Panc1 (cell line): ENCODE results near the gene EEF1A2. TPM values are rescaled to one million over a fixed set of nuclear protein-coding genes. Genes with fewer than 3 reads are reported as not detected.
"Not testable (repeated sequence)": the region's sequence is repeated elsewhere in the genome, so short reads cannot be mapped to it uniquely, and the experiment has no call there.

Experiments
- ATAC-seq: fragments of 200-7000 bp; cut with Tn5 transposase; 2 replicates; pipeline ENCODE4 v1.9.1; 2020; ENCODE audit warnings: mild to moderate bottlenecking, moderate library complexity
- BruUV-seq: library from RNA; stranded (reverse); fragments of 400-500 nt; replicated peaks from 2 replicates; lab custom pipeline; 2021; lab: Mats Ljungman, UMichigan
- CTCF ChIA-PET: fragments of 300-600 bp; sonication (Branson Sonifier 250); formaldehyde crosslinking; loops from one replicate; lab custom pipeline; 2022; ENCODE audit warnings: antibody characterized with exemption; lab: Charles Lee
- POLR2A ChIA-PET: fragments of 300-600 bp; sonication (Branson Sonifier 250); formaldehyde crosslinking; loops from one replicate; lab custom pipeline; 2022; ENCODE audit warnings: antibody characterized with exemption; lab: Charles Lee
- DNase-seq: peaks from one replicate; pipeline ENCODE4 v3.0.0-alpha.2; 2010; ENCODE audit warnings: low read depth, low spot score
- H3K27ac ChIP-seq: 2 replicates; pipeline ENCODE4 v1.5.1; 2011; ENCODE audit warnings: mild to moderate bottlenecking, low read length, inconsistent platforms
- H3K27me3 ChIP-seq: fragments of 200-500 bp; sonication (Bioruptor generic); 2 replicates; pipeline ENCODE4 v1.6.0; 2014; ENCODE audit warnings: low read length, inconsistent platforms; ENCODE audit not compliant: control insufficient read depth, insufficient read depth
- H3K36me3 ChIP-seq: fragments of 200-500 bp; sonication (Bioruptor generic); 2 replicates; pipeline ENCODE4 v1.5.1; 2014; ENCODE audit warnings: inconsistent platforms, mild to moderate bottlenecking, low read length, moderate library complexity; ENCODE audit not compliant: control insufficient read depth, insufficient read depth
- H3K4me1 ChIP-seq: 2 replicates; pipeline ENCODE4 v1.5.1; 2011; ENCODE audit warnings: inconsistent platforms, mild to moderate bottlenecking, low read length, moderate library complexity; ENCODE audit not compliant: control insufficient read depth, insufficient read depth
- H3K4me3 ChIP-seq, 2 experiments: 2 replicates each; pipeline ENCODE4 v1.5.1; 2011 to 2012; ENCODE audit warnings: low read depth in 2 of 2, low read length in 2 of 2, mild to moderate bottlenecking in 2 of 2, inconsistent platforms in 1 of 2, moderate library complexity in 1 of 2
- H3K9me3 ChIP-seq: fragments of 200-500 bp; sonication (Bioruptor generic); 2 replicates; pipeline ENCODE4 v1.5.1; 2014; ENCODE audit warnings: low read depth, mild to moderate bottlenecking, inconsistent platforms, low read length, moderate library complexity; ENCODE audit not compliant: control insufficient read depth, insufficient read depth
- POLR2AphosphoS5 ChIP-seq: IDR thresholded peaks from 2 replicates; pipeline ENCODE4 v1.6.1; 2012; ENCODE audit warnings: mild to moderate bottlenecking, low read depth, low read length, moderate library complexity
- REST ChIP-seq, 2 experiments: IDR thresholded peaks; 2 replicates each; pipeline ENCODE4 v1.6.1; 2011 to 2012; ENCODE audit warnings: low read depth in 2 of 2, control low read depth in 1 of 2, low read length in 1 of 2, mild to moderate bottlenecking in 1 of 2, moderate library complexity in 1 of 2; ENCODE audit not compliant: insufficient read depth in 1 of 2
- SIN3A ChIP-seq: IDR thresholded peaks from 2 replicates; pipeline ENCODE4 v1.6.1; 2012; ENCODE audit warnings: low read depth, mild to moderate bottlenecking, low read length, moderate library complexity, borderline replicate concordance; ENCODE audit not compliant: insufficient read depth
- TCF7L2 ChIP-seq: IDR thresholded peaks from 2 replicates; pipeline ENCODE4 v1.6.1; 2011; ENCODE audit warnings: mild to moderate bottlenecking, low read depth, low read length, inconsistent platforms
- in situ Hi-C: cut with HindIII; loops from 2 replicates; pipeline ENCODE4 v1.10.0; 2016; ENCODE audit warnings: low sequenced_read_pairs, low pct_unique_long_range_greater_than_20kb
- intact Hi-C: fragments of 100-400 bp; cut with micrococcal nuclease; formaldehyde crosslinking; loops from one replicate; pipeline ENCODE4 v1.10.0; 2022; ENCODE audit not compliant: unreplicated experiment
- total RNA-seq: library from RNA; stranded (reverse); gene quantifications from one replicate; pipeline ENCODE4 v1.2.1, GENCODE V29; 2021; ENCODE audit not compliant: unreplicated experiment
- TF ChIP-seq, protein P1 (sequence below): fragments of 450-650 bp; IDR thresholded peaks from 2 replicates; pipeline ENCODE4 v1.5.1; 2017; ENCODE audit warnings: mild to moderate bottlenecking

The EEF1A2 gene
- total RNA-seq, 1 experiment from 2014 or later, result 178 TPM

- CTCF ChIA-PET, result interaction anchor here (0.6 to 0.8 kb wide), 2 partner anchors 11 to 57 kb away, joined by 3 to 6 read pairs; no protein-coding TSS in a partner anchor
- ATAC-seq (no peak), DNase-seq (no peak)
- Histone ChIP-seq H3K9me3 (no peaks in the 10 kb centered on the region), H3K36me3 (peaks cover 4% of the 10 kb centered on the region; the same call in 1 of the 2 replicates), H3K27me3 (no peaks in the 10 kb centered on the region), H3K4me1 (peaks cover 7% of the 10 kb centered on the region), H3K4me3 (no peak overlapping the region), H3K27ac (no peak overlapping the region)
- in situ Hi-C loops, result no loop called here
- intact Hi-C loops, result no loop called here
- POLR2A ChIA-PET, result no interaction called here
- TF ChIP-seq POLR2AphosphoS5, result no peak
- no TSS peak for BruUV-seq
Observed at GRCh38 chr20:63517376-63518309, 18.8 kb upstream of the EEF1A2 start.

DNA sequence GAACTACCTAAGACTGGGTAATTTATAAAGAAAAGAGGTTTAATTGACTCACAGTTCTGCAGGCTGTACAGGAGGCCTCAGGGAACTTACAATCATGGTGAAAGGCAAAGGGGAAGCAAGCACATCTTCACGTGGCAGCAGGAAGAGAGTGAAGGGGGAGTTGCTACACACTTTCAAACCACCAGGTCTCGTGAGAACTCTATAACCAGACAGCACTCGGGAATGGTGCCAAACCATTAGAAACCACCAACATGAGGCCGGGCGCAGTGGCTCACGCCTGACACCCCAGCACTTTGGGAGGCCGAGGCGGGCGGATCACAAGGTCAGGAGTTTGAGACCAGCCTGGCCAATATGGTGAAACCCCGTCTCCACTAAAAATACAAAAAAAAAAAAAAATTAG lies 15.6 kb upstream of the EEF1A2 start:
- BruUV-seq, in situ Hi-C loops, H3K27me3 ChIP-seq, CTCF ChIA-PET, H3K27ac ChIP-seq, H3K4me3 ChIP-seq, H3K4me1 ChIP-seq, ATAC-seq, H3K9me3 ChIP-seq, POLR2A ChIA-PET, H3K36me3 ChIP-seq, intact Hi-C loops, DNase-seq: not testable (repeated sequence)

- no peak overlapping the region for H3K4me3 ChIP-seq
- no peaks in the 10 kb centered on the region for H3K4me1 ChIP-seq
- ChIA-PET CTCF (no interaction called here), POLR2A (no interaction called here)
- H3K27ac ChIP-seq, result no peak overlapping the region
- no peaks in the 10 kb centered on the region for H3K27me3 ChIP-seq
- in situ Hi-C loops (no loop called here), intact Hi-C loops (no loop called here)
- H3K9me3 ChIP-seq, result no peaks in the 10 kb centered on the region
- no peak for ATAC-seq
- DNase-seq, result no peak
- TF ChIP-seq POLR2AphosphoS5, result no peak
- TF ChIP-seq, protein P1, sequence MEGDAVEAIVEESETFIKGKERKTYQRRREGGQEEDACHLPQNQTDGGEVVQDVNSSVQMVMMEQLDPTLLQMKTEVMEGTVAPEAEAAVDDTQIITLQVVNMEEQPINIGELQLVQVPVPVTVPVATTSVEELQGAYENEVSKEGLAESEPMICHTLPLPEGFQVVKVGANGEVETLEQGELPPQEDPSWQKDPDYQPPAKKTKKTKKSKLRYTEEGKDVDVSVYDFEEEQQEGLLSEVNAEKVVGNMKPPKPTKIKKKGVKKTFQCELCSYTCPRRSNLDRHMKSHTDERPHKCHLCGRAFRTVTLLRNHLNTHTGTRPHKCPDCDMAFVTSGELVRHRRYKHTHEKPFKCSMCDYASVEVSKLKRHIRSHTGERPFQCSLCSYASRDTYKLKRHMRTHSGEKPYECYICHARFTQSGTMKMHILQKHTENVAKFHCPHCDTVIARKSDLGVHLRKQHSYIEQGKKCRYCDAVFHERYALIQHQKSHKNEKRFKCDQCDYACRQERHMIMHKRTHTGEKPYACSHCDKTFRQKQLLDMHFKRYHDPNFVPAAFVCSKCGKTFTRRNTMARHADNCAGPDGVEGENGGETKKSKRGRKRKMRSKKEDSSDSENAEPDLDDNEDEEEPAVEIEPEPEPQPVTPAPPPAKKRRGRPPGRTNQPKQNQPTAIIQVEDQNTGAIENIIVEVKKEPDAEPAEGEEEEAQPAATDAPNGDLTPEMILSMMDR, result no peak
- no peak for TF ChIP-seq SIN3A
- BruUV-seq, result no TSS peak
- no peaks in the 10 kb centered on the region for H3K36me3 ChIP-seq
Observed at GRCh38 chr20:63513207-63513606, 14.3 kb upstream of the EEF1A2 start.

DNA sequence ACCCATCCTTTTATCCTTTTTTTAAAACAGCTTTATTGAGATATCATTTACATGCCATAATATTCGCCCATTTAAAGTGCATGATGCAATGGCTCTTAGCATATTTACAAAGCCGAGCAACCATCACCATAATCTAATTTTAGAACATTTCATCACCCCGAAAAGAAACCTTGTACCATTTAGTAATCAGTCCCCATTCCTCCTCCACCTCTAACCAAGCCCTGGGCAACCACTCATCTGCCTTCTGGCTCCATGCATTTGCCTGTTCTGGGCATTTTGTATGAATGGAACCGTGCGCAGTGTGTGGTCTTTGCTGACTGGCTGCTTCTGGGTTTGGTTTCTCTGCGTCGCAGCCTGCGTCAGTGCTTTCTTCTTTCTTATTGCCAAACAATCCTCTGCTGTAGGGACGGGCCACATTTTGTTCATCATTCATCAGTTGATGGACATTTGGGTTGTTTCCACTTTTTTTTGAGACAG lies 10.2 kb upstream of the EEF1A2 start:
- Histone ChIP-seq H3K27me3 (no peaks in the 10 kb centered on the region), H3K4me1 (no peaks in the 10 kb centered on the region), H3K9me3 (no peaks in the 10 kb centered on the region), H3K36me3 (no peaks in the 10 kb centered on the region), H3K4me3 (no peak overlapping the region), H3K27ac (no peak overlapping the region)
- no peak for ATAC-seq
- CTCF ChIA-PET, result no interaction called here
- intact Hi-C loops (no loop called here), in situ Hi-C loops (no loop called here)
- no TSS peak for BruUV-seq
- POLR2A ChIA-PET, result no interaction called here
- DNase-seq, result no peak
- TF ChIP-seq SIN3A (no peak), POLR2AphosphoS5 (no peak), TCF7L2 (no peak), REST (IDR thresholded peaks at IDR 0.05; ENCODE audit: insufficient read depth in 1 of 2, low read depth in 2 of 2, low read length in 1 of 2) (no peak)
- TF ChIP-seq, protein P1, result no peak
